HG02642 (cell line): ENCODE data around the gene IFNLR1.
"Not testable (repeated sequence)": the region's sequence is repeated elsewhere in the genome, so short reads cannot be mapped to it uniquely, and the experiment has no call there.

Experiments used
- ATAC-seq: cut with Tn5 transposase; IDR thresholded peaks from one replicate; pipeline ENCODE4 v1.9.1; 2021; ENCODE audit warnings: mild to moderate bottlenecking; ENCODE audit not compliant: unreplicated experiment, poor library complexity

Gene IFNLR1

GRCh38 chr1:24186993-24187790 is at the start of gene IFNLR1:
TSS of gene IFNLR1 (minus strand) at chr1:24187289. CDS start at chr1:24187248, 41 bp downstream.
- ATAC-seq, result peak; percentile 42

- no peak for ATAC-seq
These were observed 49.1 kb upstream of the IFNLR1 start for GRCh38 chr1:24235921-24236788.

GRCh38 chr1:24233684-24234600 is 46.9 kb upstream of the IFNLR1 start:
- no peak for ATAC-seq

GRCh38 chr1:24231701-24232100 is 44.6 kb upstream of the IFNLR1 start:
- ATAC-seq, result no peak

- ATAC-seq, result no peak
These were observed 41.2 kb upstream of the IFNLR1 start for GRCh38 chr1:24228311-24228710.

GRCh38 chr1:24226749-24227148 is 39.7 kb upstream of the IFNLR1 start:
- ATAC-seq, result peak; percentile 40

- no peak for ATAC-seq
These were observed 37.7 kb upstream of the IFNLR1 start for GRCh38 chr1:24224761-24225160.

- ATAC-seq, result no peak
These were observed 37.0 kb upstream of the IFNLR1 start for GRCh38 chr1:24224086-24224485.

GRCh38 chr1:24222793-24223192 is 35.7 kb upstream of the IFNLR1 start:
- no peak for ATAC-seq

GRCh38 chr1:24222008-24222605 is 35.0 kb upstream of the IFNLR1 start:
- no peak for ATAC-seq

- no peak for ATAC-seq
These were observed 34.2 kb upstream of the IFNLR1 start for GRCh38 chr1:24221246-24221645.

GRCh38 chr1:24216276-24217074 is 29.4 kb upstream of the IFNLR1 start:
- no peak for ATAC-seq

- ATAC-seq, result no peak
These were observed 28.2 kb upstream of the IFNLR1 start for GRCh38 chr1:24215226-24215814.

GRCh38 chr1:24212376-24212775 is 25.3 kb upstream of the IFNLR1 start:
- ATAC-seq, result no peak

- ATAC-seq, result no peak
These were observed 23.1 kb upstream of the IFNLR1 start for GRCh38 chr1:24210195-24210627.

- ATAC-seq, result no peak
These were observed 22.0 kb upstream of the IFNLR1 start for GRCh38 chr1:24209097-24209496.

GRCh38 chr1:24207709-24208108 is 20.6 kb upstream of the IFNLR1 start:
- no peak for ATAC-seq

- ATAC-seq, result not testable (repeated sequence)
These were observed 20.3 kb upstream of the IFNLR1 start for GRCh38 chr1:24207395-24207687.
